K562 (cell line): ENCODE results near the gene S100A7A. TPM values are rescaled to one million over a fixed set of nuclear protein-coding genes. Genes with fewer than 3 reads are reported as not detected.

Experiments used
- CBX3 ChIP-seq, 2 experiments: IDR thresholded peaks; 1 replicate in 1 of 2; 2 replicates in 1 of 2; pipeline ENCODE4 v1.6.1; 2012; ENCODE audit warnings: inconsistent platforms in 2 of 2, low read length in 2 of 2, borderline replicate concordance in 1 of 2, control low read depth in 1 of 2
- GABPB2 ChIP-seq: fragments of 250-450 bp; sonication (Bioruptor Pico); conservative IDR thresholded peaks from 2 replicates; pipeline ENCODE4 v1.5.1; 2021; ENCODE audit warnings: mild to moderate bottlenecking
- HNRNPH1 ChIP-seq: fragments of 200-400 bp; formaldehyde crosslinking; optimal IDR thresholded peaks from 2 replicates; pipeline ENCODE3; 2017; ENCODE audit warnings: low read depth, mild to moderate bottlenecking, low read length, moderate library complexity
- RAD51 ChIP-seq: fragments of 450-650 bp; IDR thresholded peaks from 2 replicates; pipeline ENCODE4 v1.7.1; 2016; ENCODE audit warnings: low read depth, mild to moderate bottlenecking, borderline replicate concordance
- SLC30A9 ChIP-seq: fragments of 250-450 bp; sonication (Bioruptor Pico); IDR thresholded peaks from 2 replicates; pipeline ENCODE4 v1.8.0; 2022; ENCODE audit warnings: mild to moderate bottlenecking, moderate library complexity
- USF2 ChIP-seq: sonication (generic); formaldehyde crosslinking; IDR thresholded peaks from 2 replicates; pipeline ENCODE4 v1.5.0; 2020; ENCODE audit warnings: missing genetic modification reagents
- ZBTB33 ChIP-seq: sonication (generic); formaldehyde crosslinking; IDR thresholded peaks from 2 replicates; pipeline ENCODE4 v1.8.1; 2023; ENCODE audit warnings: mild to moderate bottlenecking, missing genetic modification reagents
- ZBTB40 ChIP-seq, 2 experiments: fragments of 450-650 bp in 1 of 2; sonication (generic) in 1 of 2; formaldehyde crosslinking in 1 of 2; IDR thresholded peaks; 2 replicates each; pipeline versions ENCODE4 v1.7.1 to v1.9.0; 2016 to 2022; ENCODE audit warnings: inconsistent platforms in 1 of 2, mild to moderate bottlenecking in 1 of 2, missing genetic modification reagents in 1 of 2
- ZNF253 ChIP-seq: fragments of 250-450 bp; sonication (Bioruptor Pico); conservative IDR thresholded peaks from 2 replicates; pipeline ENCODE4 v1.6.1; 2021; ENCODE audit warnings: mild to moderate bottlenecking
- polyA plus RNA-seq, 8 experiments: library from polyadenylated mRNA; depleted of rRNA in 4 of 8; stranded (reverse) in 5 of 8; unstranded in 3 of 8; fragments of >200 nt; fragmentation: Nextera tagmentation in 2 of 8; fragmentation: Illumina TruSeq in 1 of 8; extraction: Ambion mirVana in 2 of 8; extraction: Trizol in 1 of 8; gene quantifications; 2 replicates each; pipeline versions ENCODE4 v1.2.1 to v1.2.3, GENCODE V29; 2011 to 2014; ENCODE audit warnings: inconsistent platforms in 1 of 8, missing spikeins in 1 of 8
- total RNA-seq, 7 experiments: library from RNA; depleted of rRNA in 6 of 7; stranded (reverse); fragments of >200 nt in 6 of 7; fragmentation: Illumina TruSeq in 2 of 7; extraction: Trizol in 2 of 7; gene quantifications; 2 replicates each; pipeline versions ENCODE4 v1.2.1 to v1.2.3, GENCODE V29; 2011 to 2021; ENCODE audit warnings: low replicate concordance in 1 of 7

S100A7A gene
- total and polyA plus RNA-seq, 9 of the 15 experiments (the other 6 are each of a cell fraction or from before 2014, with no cell fraction given) = not detected

GRCh38 chr1:153465811-153466636 lies 49.7 kb downstream of the S100A7A start (continued):
- no peak for TF ChIP-seq ZBTB40 (IDR thresholded peaks at IDR 0.05)
- TF ChIP-seq ZBTB40 (CRISPR knock-in tag; IDR thresholded peaks at IDR 0.05) = no peak
- TF ChIP-seq ZNF253 = no peak
- TF ChIP-seq USF2 (CRISPR knock-in tag) = 0 out of 2 replicates have a peak, but pooled peaks have one; percentile 12
- peak; percentile 14; the same call in 1 of the 2 replicates for TF ChIP-seq ZBTB33 (CRISPR knock-in tag)
- peak in 1 of 2 experiments; percentile 63; a peak in 1 of 3 replicates for TF ChIP-seq CBX3 (IDR thresholded peaks at IDR 0.05; ENCODE audit: borderline replicate concordance in 1 of 2, low read length in 2 of 2)
- no peak for TF ChIP-seq GABPB2
- TF ChIP-seq HNRNPH1 = no peak
- TF ChIP-seq SLC30A9 (CRISPR knock-in tag) = no peak
- TF ChIP-seq RAD51 = peak; percentile 17; the same call in 1 of the 2 replicates
